Activated CD4-positive, alpha-beta T cell treated with anti-CD3 and anti-CD28 coated beads, Interleukin-10, Interleukin-2, amounts not matched to agents 100 ng/mL and 50 ng/mL, durations not matched to agents 16 hours and 8 hours (primary cell): ENCODE results near the gene CTSL.

Source experiments
- DNase-seq: peaks from one replicate; pipeline ENCODE4 v3.0.0-alpha.2; 2020

The CTSL gene

GRCh38 chr9:87763286-87763685 lies 37.4 kb downstream of the CTSL start:
- DNase-seq, result no peak

- DNase-seq, result no peak
Measured at GRCh38 chr9:87765521-87765920, 39.6 kb downstream of the CTSL start.

GRCh38 chr9:87766697-87767096 lies 40.8 kb downstream of the CTSL start:
- DNase-seq, result peak; percentile 34

GRCh38 chr9:87770616-87771315 lies 44.8 kb downstream of the CTSL start:
- DNase-seq, result no peak

GRCh38 chr9:87771316-87772006 lies 45.5 kb downstream of the CTSL start:
- DNase-seq, result no peak

- no peak for DNase-seq
Measured at GRCh38 chr9:87776481-87777379, 50.8 kb downstream of the CTSL start.

- no peak for DNase-seq
Measured at GRCh38 chr9:87778996-87779395, 53.1 kb downstream of the CTSL start.
